Calu3 (cell line): ENCODE data around the gene ATG2B. TPM values are rescaled to one million over a fixed set of nuclear protein-coding genes. Genes with fewer than 3 reads are reported as not detected.

Source experiments
- BruUV-seq: library from RNA; stranded (reverse); fragments of 400-500 nt; replicated peaks from 2 replicates; lab custom pipeline; 2021; lab: Mats Ljungman, UMichigan
- CTCF ChIA-PET: fragments of 300-600 bp; sonication (Branson Sonifier 250); formaldehyde crosslinking; loops from one replicate; lab custom pipeline; 2022; ENCODE audit warnings: antibody characterized with exemption; lab: Charles Lee
- DNase-seq: peaks from one replicate; pipeline ENCODE4 v3.0.0; 2022
- H3K27ac Mint-ChIP-seq: one replicate; pipeline ENCODE4 v1.8.0; 2022; ENCODE audit warnings: mixed read lengths; ENCODE audit not compliant: unreplicated experiment
- H3K27me3 Mint-ChIP-seq: one replicate; pipeline ENCODE4 v1.8.0; 2022; ENCODE audit warnings: mixed read lengths; ENCODE audit not compliant: unreplicated experiment
- H3K36me3 Mint-ChIP-seq: one replicate; pipeline ENCODE4 v1.8.0; 2022; ENCODE audit warnings: mild to moderate bottlenecking, moderate library complexity, mixed read lengths; ENCODE audit not compliant: insufficient read depth, unreplicated experiment
- H3K4me1 Mint-ChIP-seq: one replicate; pipeline ENCODE4 v1.8.0; 2022; ENCODE audit warnings: mild to moderate bottlenecking, low read depth, mixed read lengths; ENCODE audit not compliant: unreplicated experiment
- H3K4me3 Mint-ChIP-seq: one replicate; pipeline ENCODE4 v1.8.0; 2022; ENCODE audit warnings: mild to moderate bottlenecking, low read depth, moderate library complexity, mixed read lengths; ENCODE audit not compliant: unreplicated experiment
- H3K9me3 Mint-ChIP-seq: one replicate; pipeline ENCODE4 v1.8.0; 2022; ENCODE audit warnings: low read depth, mixed read lengths; ENCODE audit not compliant: unreplicated experiment
- CTCF ChIP-seq: fragments of 200-600 bp; IDR thresholded peaks from one replicate; pipeline ENCODE4 v1.8.0; 2022; ENCODE audit warnings: antibody characterized with exemption; ENCODE audit not compliant: unreplicated experiment
- intact Hi-C: fragments of 100-400 bp; cut with micrococcal nuclease; formaldehyde crosslinking; loops from one replicate; pipeline ENCODE4 v1.10.0; 2022; ENCODE audit not compliant: unreplicated experiment
- total RNA-seq: library from RNA; stranded (reverse); gene quantifications from 2 replicates; pipeline ENCODE4 v1.2.3, GENCODE V29; 2022

Gene ATG2B
- total RNA-seq, 1 experiment from 2014 or later: 14.5 TPM

DNA sequence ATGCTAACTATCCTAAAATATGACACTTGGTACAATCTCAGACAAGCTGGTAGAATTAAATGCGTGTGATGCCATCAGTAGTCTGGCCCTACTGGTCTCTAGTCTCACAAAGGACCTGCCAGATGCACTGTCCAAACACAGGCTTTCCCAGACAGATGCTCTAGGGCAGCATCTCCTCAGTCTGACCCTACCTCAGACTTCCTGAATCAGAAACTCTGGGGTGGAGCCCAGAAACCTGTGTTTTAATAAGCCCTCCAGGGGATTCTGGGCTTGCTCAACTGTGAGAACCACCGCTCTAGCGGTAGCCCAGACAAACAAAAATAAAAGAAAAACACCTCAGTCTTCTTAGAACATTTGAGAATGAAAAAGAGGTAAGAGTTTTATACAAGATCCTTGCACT lies 59.2 kb downstream of the ATG2B start:
- CTCF ChIA-PET: no interaction called here
- no TSS peak for BruUV-seq
- Mint-ChIP-seq H3K27ac (no peak overlapping the region), H3K9me3 (no peaks in the 10 kb centered on the region), H3K4me1 (peaks cover 12% of the 10 kb centered on the region), H3K27me3 (no peaks in the 10 kb centered on the region), H3K4me3 (no peak overlapping the region), H3K36me3 (peaks cover 4% of the 10 kb centered on the region)
- TF ChIP-seq CTCF: no peak
- DNase-seq: no peak
- intact Hi-C loops: no loop called here

DNA sequence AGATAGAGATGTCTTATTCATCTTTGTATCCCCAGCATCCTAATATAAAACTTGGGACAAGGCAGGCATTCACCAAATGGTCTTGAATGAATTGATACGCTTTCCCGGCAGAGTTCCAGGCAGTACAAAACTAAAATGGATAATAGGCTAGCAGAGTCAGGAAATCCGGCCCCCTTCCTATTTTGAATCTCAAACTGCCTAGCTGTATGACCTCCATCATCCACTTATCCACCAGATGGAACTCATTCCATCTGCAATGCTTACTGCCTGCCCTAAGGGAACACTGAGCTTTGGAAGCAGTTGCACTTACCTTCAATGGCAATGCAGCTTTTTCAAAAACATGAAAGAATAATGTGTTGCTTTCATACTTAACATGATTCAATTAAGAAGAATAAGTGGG lies 63.7 kb downstream of the ATG2B start:
- no peaks in the 10 kb centered on the region for H3K27me3 Mint-ChIP-seq
- H3K36me3 Mint-ChIP-seq: no peaks in the 10 kb centered on the region
- no peaks in the 10 kb centered on the region for H3K9me3 Mint-ChIP-seq
- no peak overlapping the region for H3K4me3 Mint-ChIP-seq
- no peak overlapping the region for H3K27ac Mint-ChIP-seq
- no TSS peak for BruUV-seq
- TF ChIP-seq CTCF: no peak
- intact Hi-C loops: no loop called here
- CTCF ChIA-PET: interaction anchor here (0.7 to 0.8 kb wide), 2 partner anchors 10 to 229 kb away, joined by 3 to 4 read pairs; no protein-coding TSS in a partner anchor
- no peak for DNase-seq
- H3K4me1 Mint-ChIP-seq: no peaks in the 10 kb centered on the region

- intact Hi-C loops: loop anchor here (1.0 kb wide), 1 partner anchor 126 kb away; no protein-coding TSS in a partner anchor
- no peak for DNase-seq
- no peak overlapping the region for H3K27ac Mint-ChIP-seq
- no peak overlapping the region for H3K4me3 Mint-ChIP-seq
- H3K4me1 Mint-ChIP-seq: no peaks in the 10 kb centered on the region
- no peak for TF ChIP-seq CTCF
- H3K36me3 Mint-ChIP-seq: no peaks in the 10 kb centered on the region
- BruUV-seq: no TSS peak
- no peaks in the 10 kb centered on the region for H3K27me3 Mint-ChIP-seq
- CTCF ChIA-PET: interaction anchor here (0.9 kb wide), 1 partner anchor 10 kb away, joined by 3 read pairs; no protein-coding TSS in a partner anchor
- no peaks in the 10 kb centered on the region for H3K9me3 Mint-ChIP-seq
These were observed 65.1 kb downstream of the ATG2B start for GRCh38 chr14:96297997-96298515.

DNA sequence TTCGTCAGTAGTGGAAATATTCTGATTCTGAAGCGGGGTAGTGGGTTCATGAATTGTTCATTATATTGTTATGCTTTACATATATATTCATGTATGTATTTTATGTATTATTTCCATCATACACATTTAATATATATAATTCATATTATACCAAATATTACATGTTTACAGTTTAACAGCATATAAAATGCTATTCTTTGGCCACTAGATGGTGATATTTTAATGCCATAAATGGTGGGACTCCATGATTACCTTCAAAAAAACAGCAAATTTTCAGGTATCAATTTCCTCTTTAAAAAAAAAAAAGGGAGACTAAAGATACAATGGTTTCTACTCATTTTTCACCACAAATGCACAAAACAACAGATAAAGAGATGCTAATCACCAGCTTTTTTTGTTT lies 66.1 kb downstream of the ATG2B start:
- no TSS peak for BruUV-seq
- Mint-ChIP-seq H3K36me3 (no peaks in the 10 kb centered on the region), H3K27ac (no peak overlapping the region), H3K4me1 (no peaks in the 10 kb centered on the region), H3K27me3 (no peaks in the 10 kb centered on the region), H3K9me3 (no peaks in the 10 kb centered on the region), H3K4me3 (no peak overlapping the region)
- CTCF ChIA-PET: interaction anchor here (0.6 kb wide), 2 partner anchors 12 to 142 kb away, joined by 3 to 5 read pairs; no protein-coding TSS in a partner anchor
- no peak for TF ChIP-seq CTCF
- intact Hi-C loops: loop anchor here (1.0 kb wide), 1 partner anchor 127 kb away; no protein-coding TSS in a partner anchor
- no peak for DNase-seq
